NCI-H526 treated with DMSO at 0.1 percent for 48 hours (cell line): ENCODE measurements around the gene GTF2A2.

ENCODE experiments used
- DNase-seq: peaks from one replicate; lab custom pipeline; 2025; lab: John Stamatoyannopoulos, UW

GTF2A2 gene

GRCh38 chr15:59605994-59606393 is 51.3 kb downstream of the GTF2A2 start:
- DNase-seq, result no peak

- DNase-seq, result no peak
Observed at GRCh38 chr15:59598461-59598860, 58.9 kb downstream of the GTF2A2 start.

GRCh38 chr15:59596640-59597039 is 60.7 kb downstream of the GTF2A2 start:
- DNase-seq, result no peak

- DNase-seq, result no peak
Observed at GRCh38 chr15:59595434-59595915, 61.8 kb downstream of the GTF2A2 start.

- DNase-seq, result no peak
Observed at GRCh38 chr15:59594991-59595390, 62.3 kb downstream of the GTF2A2 start.

- DNase-seq, result no peak
Observed at GRCh38 chr15:59594493-59594942, 62.8 kb downstream of the GTF2A2 start.

- no peak for DNase-seq
Observed at GRCh38 chr15:59591356-59591755, 66.0 kb downstream of the GTF2A2 start.

GRCh38 chr15:59590027-59590426 is 67.3 kb downstream of the GTF2A2 start:
- DNase-seq, result no peak
